HCT116 (cell line): ENCODE data around the gene PXK. TPM values are rescaled to one million over a fixed set of nuclear protein-coding genes. Genes with fewer than 3 reads are reported as not detected.

Source experiments
- ATAC-seq: fragments of 200-7000 bp; cut with Tn5 transposase; 2 replicates; pipeline ENCODE4 v1.9.1; 2020; ENCODE audit warnings: mild to moderate bottlenecking, moderate library complexity
- BruUV-seq: library from RNA; stranded (reverse); fragments of 400-500 nt; replicated peaks from 2 replicates; lab custom pipeline; 2021; lab: Mats Ljungman, UMichigan
- CTCF ChIA-PET: fragments of 300-600 bp; sonication (Branson Sonifier 250); formaldehyde crosslinking; loops from one replicate; lab custom pipeline; 2021; ENCODE audit warnings: antibody characterized with exemption; lab: Charles Lee
- POLR2A ChIA-PET: fragments of 300-600, 350-600 bp; sonication (Branson Sonifier 250); formaldehyde crosslinking; loops from one replicate; lab custom pipeline; 2021; ENCODE audit warnings: antibody characterized with exemption; lab: Charles Lee
- RAD21 ChIA-PET, 2 experiments: fragments of 300-600 bp; sonication (Branson Sonifier 250); formaldehyde crosslinking; loops; one replicate each; lab custom pipeline; 2023; ENCODE audit warnings: low total read pairs in 2 of 2; ENCODE audit not compliant: uncharacterized antibody in 2 of 2, unreplicated experiment in 2 of 2, low non-redundant PET in 1 of 2; lab: Charles Lee
- DNase-seq: peaks from one replicate; pipeline ENCODE4 v3.0.0-alpha.2; 2010; ENCODE audit warnings: low read depth, low spot score
- H2AFZ ChIP-seq: fragments of 200-600 bp; shearing (Covaris generic), sonication (generic); 2 replicates; pipeline ENCODE4 v1.6.1; 2017; ENCODE audit warnings: low read depth, mixed run types, mixed read lengths, antibody characterized with exemption, low read length; ENCODE audit not compliant: poor library complexity, severe bottlenecking
- H3K27ac ChIP-seq: 2 replicates; pipeline ENCODE4 v1.5.1; 2012; ENCODE audit warnings: low read depth, low read length
- H3K27me3 ChIP-seq: fragments of 200-600 bp; sonication (generic); 2 replicates; pipeline ENCODE4 v1.6.1; 2016; ENCODE audit warnings: mixed run types, low read length, mixed read lengths; ENCODE audit not compliant: insufficient read depth
- H3K36me3 ChIP-seq, 2 experiments: fragments of 200-500 bp in 1 of 2; fragments of 200-600 bp in 1 of 2; sonication (Bioruptor generic) in 1 of 2; sonication (generic) in 1 of 2; 2 replicates each; pipeline versions ENCODE4 v1.5.1 to v1.6.1; 2014 to 2016; ENCODE audit warnings: low read length in 2 of 2, inconsistent platforms in 1 of 2, mixed read lengths in 1 of 2, mixed run types in 1 of 2; ENCODE audit not compliant: insufficient read depth in 2 of 2, control insufficient read depth in 1 of 2
- H3K4me1 ChIP-seq, 2 experiments: fragments of 200-600 bp in 1 of 2; sonication (generic) in 1 of 2; 2 replicates each; pipeline versions ENCODE4 v1.5.1 to v1.6.1; 2012 to 2017; ENCODE audit warnings: low read length in 2 of 2, inconsistent platforms in 1 of 2, mild to moderate bottlenecking in 1 of 2, mixed read lengths in 1 of 2, mixed run types in 1 of 2, moderate library complexity in 1 of 2; ENCODE audit not compliant: insufficient read depth in 2 of 2, control insufficient read depth in 1 of 2
- H3K4me2 ChIP-seq: fragments of 200-600 bp; sonication (generic); 2 replicates; pipeline ENCODE4 v1.6.1; 2017; ENCODE audit warnings: mixed run types, low read length, mixed read lengths
- H3K4me3 ChIP-seq, 2 experiments: fragments of 200-600 bp in 1 of 2; sonication (generic) in 1 of 2; replicated peaks in 1 of 2; 2 replicates each; pipeline ENCODE4 v1.5.1; 2011 to 2016; ENCODE audit warnings: low read length in 2 of 2, control low read depth in 1 of 2, low read depth in 1 of 2, mild to moderate bottlenecking in 1 of 2, mixed read lengths in 1 of 2, mixed run types in 1 of 2
- H3K79me2 ChIP-seq: fragments of 200-600 bp; sonication (generic); 2 replicates; pipeline ENCODE4 v1.6.1; 2017; ENCODE audit warnings: mild to moderate bottlenecking, mixed run types, low read length, moderate library complexity, mixed read lengths; ENCODE audit not compliant: insufficient read depth
- H3K9ac ChIP-seq: fragments of 200-600 bp; sonication (generic); 2 replicates; pipeline ENCODE4 v1.6.1; 2016; ENCODE audit warnings: low read length, mixed read lengths
- H3K9me2 ChIP-seq: fragments of 200-600 bp; sonication (generic), shearing (Covaris generic); 2 replicates; pipeline ENCODE4 v1.6.1; 2017; ENCODE audit warnings: mixed run types, mild to moderate bottlenecking, moderate library complexity; ENCODE audit not compliant: insufficient read depth
- H3K9me3 ChIP-seq, 2 experiments: fragments of 200-500 bp in 1 of 2; fragments of 200-600 bp in 1 of 2; sonication (Bioruptor generic) in 1 of 2; sonication (generic) in 1 of 2; 2 replicates each; pipeline ENCODE4 v1.6.1; 2014 to 2017; ENCODE audit warnings: low read length in 2 of 2, mixed read lengths in 2 of 2, inconsistent platforms in 1 of 2, low read depth in 1 of 2, mild to moderate bottlenecking in 1 of 2, mixed run types in 1 of 2, moderate library complexity in 1 of 2; ENCODE audit not compliant: control insufficient read depth in 1 of 2, insufficient read depth in 1 of 2
- H4K20me1 ChIP-seq: fragments of 200-600 bp; sonication (generic), shearing (Covaris generic); 2 replicates; pipeline ENCODE4 v1.6.1; 2017; ENCODE audit warnings: mixed run types, mild to moderate bottlenecking, moderate library complexity; ENCODE audit not compliant: insufficient read depth
- CBX3 ChIP-seq: IDR thresholded peaks from 2 replicates; pipeline ENCODE4 v1.6.1; 2012; ENCODE audit warnings: low read depth
- CEBPB ChIP-seq: IDR thresholded peaks from 2 replicates; pipeline ENCODE4 v1.6.1; 2012; ENCODE audit warnings: low read depth
- EGR1 ChIP-seq: IDR thresholded peaks from 2 replicates; pipeline ENCODE4 v1.6.1; 2012; ENCODE audit warnings: low read depth
- ELF1 ChIP-seq: IDR thresholded peaks from 2 replicates; pipeline ENCODE4 v1.6.1; 2012; ENCODE audit warnings: low read depth, borderline replicate concordance
- JUND ChIP-seq: IDR thresholded peaks from 2 replicates; pipeline ENCODE4 v1.6.1; 2012
- POLR2AphosphoS5 ChIP-seq: IDR thresholded peaks from 2 replicates; pipeline ENCODE4 v1.6.1; 2011; ENCODE audit warnings: mild to moderate bottlenecking, low read depth, low read length, moderate library complexity
- SRF ChIP-seq: IDR thresholded peaks from 2 replicates; pipeline ENCODE4 v1.6.1; 2012; ENCODE audit warnings: low read depth
- YY1 ChIP-seq: IDR thresholded peaks from 2 replicates; pipeline ENCODE4 v1.6.1; 2011; ENCODE audit warnings: low read length, low read depth, moderate library complexity, mild to moderate bottlenecking; ENCODE audit not compliant: insufficient replicate concordance; ENCODE audit errors: extremely low read depth
- ZFX ChIP-seq: fragments of 450-650 bp; IDR thresholded peaks from 2 replicates; pipeline ENCODE4 v1.6.1; 2017
- ZNF274 ChIP-seq: fragments of 200-500 bp; sonication (Bioruptor generic); IDR thresholded peaks from 2 replicates; pipeline ENCODE4 v1.6.1; 2014; ENCODE audit warnings: mild to moderate bottlenecking, low read depth, low read length, inconsistent platforms
- intact Hi-C: fragments of 100-400 bp; cut with micrococcal nuclease; formaldehyde crosslinking; loops from 2 replicates; pipeline ENCODE4 v1.10.0; 2022
- total RNA-seq: library from RNA; stranded (reverse); gene quantifications from one replicate; pipeline ENCODE4 v1.2.1, GENCODE V29; 2021; ENCODE audit not compliant: unreplicated experiment
- TF ChIP-seq, protein P1 (sequence below): IDR thresholded peaks from 2 replicates; pipeline ENCODE4 v1.6.1; 2011; ENCODE audit warnings: mild to moderate bottlenecking, low read length, moderate library complexity; ENCODE audit not compliant: insufficient replicate concordance; ENCODE audit errors: extremely low read depth
- TF ChIP-seq, protein P2 (sequence below): IDR thresholded peaks from 2 replicates; pipeline ENCODE4 v1.6.1; 2012; ENCODE audit warnings: low read depth
- TF ChIP-seq, protein P3 (sequence below): IDR thresholded peaks from 2 replicates; pipeline ENCODE4 v1.6.1; 2012

Gene PXK
- total RNA-seq, 1 experiment from 2014 or later = 10.2 TPM

DNA sequence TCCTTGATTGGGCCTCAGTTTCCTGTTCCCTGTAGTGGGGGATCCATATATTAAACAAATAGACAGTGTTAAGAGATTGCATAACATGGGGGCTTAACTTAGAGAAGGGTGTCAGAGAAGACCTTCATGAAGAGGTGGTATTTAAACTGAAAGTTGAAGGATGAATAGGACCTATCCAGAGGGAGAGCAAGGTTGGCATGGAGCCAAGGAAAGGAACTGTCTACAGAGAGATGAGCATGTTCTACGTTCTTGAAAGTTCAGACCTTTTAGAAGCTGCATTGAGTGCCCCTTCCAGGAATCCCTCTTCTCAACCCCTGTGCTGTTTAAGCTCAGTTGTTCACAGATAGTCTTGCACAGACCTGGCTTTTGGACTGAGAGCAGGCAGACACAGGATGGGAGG is 24.0 kb upstream of the PXK start:
- ATAC-seq = no peak
- H3K9me2 ChIP-seq = no peaks in the 10 kb centered on the region
- no peaks in the 10 kb centered on the region for H3K9me3 ChIP-seq
- TF ChIP-seq YY1 (no peak), CBX3 (no peak), POLR2AphosphoS5 (0 out of 2 replicates have a peak, but pooled peaks have one; percentile 17), EGR1 (no peak), SRF (no peak)
- TF ChIP-seq, protein P1, sequence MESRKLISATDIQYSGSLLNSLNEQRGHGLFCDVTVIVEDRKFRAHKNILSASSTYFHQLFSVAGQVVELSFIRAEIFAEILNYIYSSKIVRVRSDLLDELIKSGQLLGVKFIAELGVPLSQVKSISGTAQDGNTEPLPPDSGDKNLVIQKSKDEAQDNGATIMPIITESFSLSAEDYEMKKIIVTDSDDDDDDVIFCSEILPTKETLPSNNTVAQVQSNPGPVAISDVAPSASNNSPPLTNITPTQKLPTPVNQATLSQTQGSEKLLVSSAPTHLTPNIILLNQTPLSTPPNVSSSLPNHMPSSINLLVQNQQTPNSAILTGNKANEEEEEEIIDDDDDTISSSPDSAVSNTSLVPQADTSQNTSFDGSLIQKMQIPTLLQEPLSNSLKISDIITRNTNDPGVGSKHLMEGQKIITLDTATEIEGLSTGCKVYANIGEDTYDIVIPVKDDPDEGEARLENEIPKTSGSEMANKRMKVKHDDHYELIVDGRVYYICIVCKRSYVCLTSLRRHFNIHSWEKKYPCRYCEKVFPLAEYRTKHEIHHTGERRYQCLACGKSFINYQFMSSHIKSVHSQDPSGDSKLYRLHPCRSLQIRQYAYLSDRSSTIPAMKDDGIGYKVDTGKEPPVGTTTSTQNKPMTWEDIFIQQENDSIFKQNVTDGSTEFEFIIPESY = no peak
- TF ChIP-seq, all 23 proteins: peak for 1
- Histone ChIP-seq H3K4me3 (no peak overlapping the region), H3K27ac (no peak overlapping the region), H3K79me2 (peaks cover 64% of the 10 kb centered on the region), H3K4me2 (peak overlapping the region; percentile 88), H3K27me3 (no peaks in the 10 kb centered on the region), H3K36me3 (peaks cover 23 to 26% of the 10 kb centered on the region in 2 experiments), H4K20me1 (peaks cover 10% of the 10 kb centered on the region; the same call in 1 of the 2 replicates), H3K4me1 (peaks cover 0 to 17% of the 10 kb centered on the region in 2 experiments; a peak in 3 of 4 replicates), H2AFZ (no peak overlapping the region), H3K9ac (no peak overlapping the region)
- RAD21 ChIA-PET = no interaction called here
- POLR2A ChIA-PET = no interaction called here
- CTCF ChIA-PET = interaction anchor here (0.9 to 3.9 kb wide), 4 partner anchors 9 to 121 kb away, joined by 3 to 69 read pairs (median 3); no protein-coding TSS in a partner anchor
- intact Hi-C loops = loop anchor here (5.0 to 10.0 kb wide), 2 partner anchors 104 to 344 kb away; no protein-coding TSS in a partner anchor
- no TSS peak for BruUV-seq
- DNase-seq = no peak

DNA sequence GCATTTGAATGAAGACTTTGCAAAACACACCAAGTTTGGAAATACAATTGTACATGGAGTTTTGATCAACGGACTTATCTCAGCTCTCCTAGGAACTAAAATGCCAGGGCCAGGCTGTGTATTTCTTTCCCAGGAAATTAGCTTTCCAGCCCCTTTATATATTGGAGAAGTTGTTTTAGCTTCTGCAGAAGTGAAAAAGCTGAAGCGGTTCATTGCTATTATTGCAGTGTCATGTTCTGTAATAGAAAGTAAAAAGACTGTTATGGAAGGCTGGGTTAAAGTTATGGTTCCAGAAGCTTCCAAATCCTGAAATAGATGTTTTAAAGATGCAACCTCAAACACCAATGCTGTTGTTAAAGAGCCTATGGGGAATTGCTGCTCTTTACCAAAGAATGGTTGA is 14.9 kb upstream of the PXK start:
- no peak overlapping the region for H3K9ac ChIP-seq
- H3K27me3 ChIP-seq = no peaks in the 10 kb centered on the region
- ChIA-PET RAD21 (no interaction called here), POLR2A (no interaction called here), CTCF (interaction anchor here (2.2 kb wide), 1 partner anchor 12 kb away, joined by 12 read pairs; the partner anchor contains the start of genes HTD2 and RPP14)
- ATAC-seq (no peak), DNase-seq (no peak)
- no peaks in the 10 kb centered on the region for H3K9me3 ChIP-seq
- H3K4me2 ChIP-seq = no peak overlapping the region
- no peak overlapping the region for H3K4me3 ChIP-seq
- BruUV-seq = TSS peak; percentile 27
- peaks cover 40% of the 10 kb centered on the region in 2 experiments for H3K36me3 ChIP-seq
- H3K9me2 ChIP-seq = no peaks in the 10 kb centered on the region
- H2AFZ ChIP-seq = no peak overlapping the region
- no peaks in the 10 kb centered on the region for H3K4me1 ChIP-seq
- no peak overlapping the region for H3K27ac ChIP-seq
- no peaks in the 10 kb centered on the region for H4K20me1 ChIP-seq
- intact Hi-C loops = no loop called here
- TF ChIP-seq CEBPB (no peak), ELF1 (no peak), SRF (no peak), EGR1 (no peak), POLR2AphosphoS5 (no peak), YY1 (no peak), ZNF274 (no peak), JUND (no peak), ZFX (no peak)
- TF ChIP-seq, protein P2, sequence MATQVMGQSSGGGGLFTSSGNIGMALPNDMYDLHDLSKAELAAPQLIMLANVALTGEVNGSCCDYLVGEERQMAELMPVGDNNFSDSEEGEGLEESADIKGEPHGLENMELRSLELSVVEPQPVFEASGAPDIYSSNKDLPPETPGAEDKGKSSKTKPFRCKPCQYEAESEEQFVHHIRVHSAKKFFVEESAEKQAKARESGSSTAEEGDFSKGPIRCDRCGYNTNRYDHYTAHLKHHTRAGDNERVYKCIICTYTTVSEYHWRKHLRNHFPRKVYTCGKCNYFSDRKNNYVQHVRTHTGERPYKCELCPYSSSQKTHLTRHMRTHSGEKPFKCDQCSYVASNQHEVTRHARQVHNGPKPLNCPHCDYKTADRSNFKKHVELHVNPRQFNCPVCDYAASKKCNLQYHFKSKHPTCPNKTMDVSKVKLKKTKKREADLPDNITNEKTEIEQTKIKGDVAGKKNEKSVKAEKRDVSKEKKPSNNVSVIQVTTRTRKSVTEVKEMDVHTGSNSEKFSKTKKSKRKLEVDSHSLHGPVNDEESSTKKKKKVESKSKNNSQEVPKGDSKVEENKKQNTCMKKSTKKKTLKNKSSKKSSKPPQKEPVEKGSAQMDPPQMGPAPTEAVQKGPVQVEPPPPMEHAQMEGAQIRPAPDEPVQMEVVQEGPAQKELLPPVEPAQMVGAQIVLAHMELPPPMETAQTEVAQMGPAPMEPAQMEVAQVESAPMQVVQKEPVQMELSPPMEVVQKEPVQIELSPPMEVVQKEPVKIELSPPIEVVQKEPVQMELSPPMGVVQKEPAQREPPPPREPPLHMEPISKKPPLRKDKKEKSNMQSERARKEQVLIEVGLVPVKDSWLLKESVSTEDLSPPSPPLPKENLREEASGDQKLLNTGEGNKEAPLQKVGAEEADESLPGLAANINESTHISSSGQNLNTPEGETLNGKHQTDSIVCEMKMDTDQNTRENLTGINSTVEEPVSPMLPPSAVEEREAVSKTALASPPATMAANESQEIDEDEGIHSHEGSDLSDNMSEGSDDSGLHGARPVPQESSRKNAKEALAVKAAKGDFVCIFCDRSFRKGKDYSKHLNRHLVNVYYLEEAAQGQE = no peak
- TF ChIP-seq, protein P3, sequence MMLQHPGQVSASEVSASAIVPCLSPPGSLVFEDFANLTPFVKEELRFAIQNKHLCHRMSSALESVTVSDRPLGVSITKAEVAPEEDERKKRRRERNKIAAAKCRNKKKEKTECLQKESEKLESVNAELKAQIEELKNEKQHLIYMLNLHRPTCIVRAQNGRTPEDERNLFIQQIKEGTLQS = no peak
- peaks cover 35% of the 10 kb centered on the region for H3K79me2 ChIP-seq
